Naive thymus-derived CD4-positive, alpha-beta T cell (primary cell): Measurements from ENCODE around the gene SP9. TPM values are rescaled to one million over a fixed set of nuclear protein-coding genes. Genes with fewer than 3 reads are reported as not detected.

Experiments used
- ATAC-seq: fragments of 150-1000 bp; cut with Tn5 transposase; 2 replicates; pipeline ENCODE4 v1.10.0; 2021; ENCODE audit warnings: mild to moderate bottlenecking, moderate library complexity
- CTCF ChIA-PET: fragments of 350-600 bp; sonication (Branson Sonifier 250); formaldehyde crosslinking; loops from one replicate; lab custom pipeline; 2021; ENCODE audit warnings: antibody characterized with exemption; lab: Charles Lee
- POLR2A ChIA-PET: fragments of 350-600 bp; sonication (Branson Sonifier 250); formaldehyde crosslinking; loops from one replicate; lab custom pipeline; 2021; ENCODE audit warnings: antibody characterized with exemption, inconsistent platforms; lab: Charles Lee
- DNase-seq, 9 donors: peaks; one replicate each; pipeline versions ENCODE4 v3.0.0 to v3.0.0-alpha.2; 2020 to 2022; ENCODE audit warnings: mixed read lengths in 1 of 9
- H3K27ac ChIP-seq: one replicate; pipeline ENCODE4 v1.7.0; 2013; ENCODE audit warnings: mild to moderate bottlenecking, low read depth, low read length, moderate library complexity
- H3K27me3 ChIP-seq, 2 donors: one replicate each; pipeline ENCODE4 v1.7.0; 2013; ENCODE audit warnings: low read length in 2 of 2, mild to moderate bottlenecking in 2 of 2, moderate library complexity in 2 of 2; ENCODE audit not compliant: control insufficient read depth in 2 of 2, insufficient read depth in 2 of 2
- H3K36me3 ChIP-seq, 3 experiments: 1 replicate in 2 of 3; 2 replicates in 1 of 3; pipeline ENCODE4 v1.7.0; 2013; ENCODE audit warnings: low read length in 3 of 3, mild to moderate bottlenecking in 3 of 3, moderate library complexity in 1 of 3; ENCODE audit not compliant: insufficient read depth in 3 of 3, control insufficient read depth in 2 of 3
- H3K4me1 ChIP-seq, 2 donors: one replicate each; pipeline ENCODE4 v1.7.0; 2013; ENCODE audit warnings: low read length in 2 of 2, mild to moderate bottlenecking in 2 of 2, moderate library complexity in 1 of 2; ENCODE audit not compliant: control insufficient read depth in 2 of 2, insufficient read depth in 2 of 2
- H3K4me3 ChIP-seq: 2 replicates; pipeline ENCODE4 v1.7.0; 2013; ENCODE audit warnings: mild to moderate bottlenecking, low read length
- H3K9me3 ChIP-seq, 3 experiments: 1 replicate in 2 of 3; 2 replicates in 1 of 3; pipeline ENCODE4 v1.7.0; 2013; ENCODE audit warnings: low read length in 3 of 3; ENCODE audit not compliant: control insufficient read depth in 2 of 3
- H3K27ac Mint-ChIP-seq, 9 donors: one replicate each; pipeline ENCODE4 v1.8.0; 2020 to 2022; ENCODE audit warnings: mixed read lengths in 9 of 9, mild to moderate bottlenecking in 8 of 9, moderate library complexity in 5 of 9, inconsistent platforms in 2 of 9
- H3K27me3 Mint-ChIP-seq, 5 donors: one replicate each; pipeline ENCODE4 v1.8.0; 2021 to 2022; ENCODE audit warnings: mixed read lengths in 5 of 5, mild to moderate bottlenecking in 1 of 5
- H3K36me3 Mint-ChIP-seq, 5 donors: one replicate each; pipeline ENCODE4 v1.8.0; 2020 to 2022; ENCODE audit warnings: mixed read lengths in 5 of 5, mild to moderate bottlenecking in 3 of 5, inconsistent platforms in 1 of 5
- H3K4me1 Mint-ChIP-seq, 7 donors: one replicate each; pipeline ENCODE4 v1.8.0; 2020 to 2022; ENCODE audit warnings: mixed read lengths in 7 of 7, mild to moderate bottlenecking in 3 of 7, inconsistent platforms in 1 of 7
- H3K4me3 Mint-ChIP-seq, 10 donors: one replicate each; pipeline ENCODE4 v1.8.0; 2020 to 2022; ENCODE audit warnings: mild to moderate bottlenecking in 10 of 10, mixed read lengths in 10 of 10, moderate library complexity in 6 of 10, inconsistent platforms in 2 of 10
- H3K9me3 Mint-ChIP-seq, 11 donors: one replicate each; pipeline ENCODE4 v1.8.0; 2020 to 2022; ENCODE audit warnings: mixed read lengths in 11 of 11, mild to moderate bottlenecking in 4 of 11, inconsistent platforms in 1 of 11, moderate library complexity in 1 of 11
- intact Hi-C, 2 donors: fragments of 100-400 bp; cut with micrococcal nuclease; formaldehyde crosslinking; loops; one replicate each; pipeline ENCODE4 v1.15.1; 2023
- polyA plus RNA-seq, 2 donors: library from polyadenylated mRNA; unstranded; fragments of 300-500 nt; fragmentation: Illumina TruSeq; gene quantifications; one replicate each; pipeline ENCODE4 v1.2.3, GENCODE V29; 2021
- total RNA-seq, 6 experiments: library from RNA in 5 of 6; stranded (reverse) in 5 of 6; gene quantifications; 1 replicate in 5 of 6; 2 replicates in 1 of 6; pipeline ENCODE4 v1.2.3 and lab custom pipeline; 2021 to 2026

Gene SP9
- total and polyA plus RNA-seq, 7 experiments from 2014 or later = not detected

DNA sequence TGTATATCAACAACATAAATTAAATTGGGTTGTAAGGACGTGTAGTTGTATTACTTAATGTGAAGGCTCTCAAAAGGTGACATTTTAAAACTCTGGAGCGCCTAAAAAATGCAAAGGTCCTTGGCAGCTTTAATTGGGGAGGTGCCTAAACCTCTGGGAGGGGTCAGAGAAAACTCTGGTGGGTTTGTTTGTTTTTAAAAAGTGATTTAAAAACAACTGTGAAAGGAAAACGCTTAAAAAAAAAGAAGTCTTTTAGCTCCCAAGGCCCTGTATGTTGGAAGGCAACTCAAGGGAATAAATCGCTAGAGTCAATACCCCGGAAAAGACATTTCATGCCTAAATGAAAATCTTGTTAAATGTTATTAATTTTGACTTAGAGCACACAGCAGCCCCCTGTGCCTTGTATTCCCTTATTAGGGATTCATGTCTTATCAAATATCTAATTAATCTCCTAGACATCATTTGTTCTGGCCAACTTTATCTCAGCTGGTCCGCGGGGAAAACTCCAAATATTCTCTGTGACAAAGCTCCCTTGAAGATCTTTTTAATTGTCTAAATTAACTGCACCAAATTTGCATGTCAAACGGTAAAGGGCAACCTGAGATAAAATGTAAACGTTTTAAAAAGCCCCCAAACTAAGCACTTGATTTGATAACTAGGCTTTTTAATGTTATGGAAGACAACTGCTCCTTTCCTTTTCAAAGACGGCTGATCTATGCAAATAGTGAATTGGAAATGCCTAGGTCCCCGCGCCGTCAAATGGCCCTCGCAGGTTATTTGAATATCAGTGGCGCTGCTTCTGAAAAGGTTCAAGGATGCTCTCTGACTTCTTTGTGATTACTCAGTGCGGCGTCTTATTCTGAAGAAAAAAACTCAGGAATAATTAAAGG, 4.2 kb downstream of the SP9 start:
- POLR2A ChIA-PET = interaction anchor here (0.7 kb wide), 2 partner anchors 645 to 1865 kb away, joined by 3 to 4 read pairs; no protein-coding TSS in a partner anchor
- CTCF ChIA-PET = interaction anchor here (0.6 to 1.4 kb wide), 2 partner anchors 17 to 455 kb away, joined by 3 to 4 read pairs; no protein-coding TSS in a partner anchor
- H3K4me1 ChIP-seq = peaks cover 39 to 49% of the 10 kb centered on the region in 2 donors
- peaks cover 0 to 22% (median 0%) of the 10 kb centered on the region in 11 donors for H3K9me3 Mint-ChIP-seq
- peak in 2 of 9 donors; percentile 5 to 10 for DNase-seq
- peaks cover 0 to 4% (median 0%) of the 10 kb centered on the region in 5 donors for H3K36me3 Mint-ChIP-seq
- H3K27me3 Mint-ChIP-seq = peaks cover 46 to 71% (median 67%) of the 10 kb centered on the region in 5 donors
- no peak overlapping the region for H3K4me3 ChIP-seq
- no peaks in the 10 kb centered on the region for H3K36me3 ChIP-seq
- H3K4me3 Mint-ChIP-seq = peak overlapping the region in 2 of 10 donors; percentile 19 to 34
- H3K27ac ChIP-seq = no peak overlapping the region
- no peaks in the 10 kb centered on the region for H3K9me3 ChIP-seq
- peaks cover 18 to 61% (median 44%) of the 10 kb centered on the region in 7 donors for H3K4me1 Mint-ChIP-seq
- peak overlapping the region in 3 of 9 donors; percentile 23 to 41 (median 24) for H3K27ac Mint-ChIP-seq
- ATAC-seq = no peak
- intact Hi-C loops = loop anchor here (5.0 to 10.0 kb wide), 4 partner anchors 1738 to 1826 kb away; partner anchors contain the start of genes EVX2 (in 1 of the 2), HOXD8 (in 1 of the 2) and HOXD9 (in 1 of the 2)
- peaks cover 62 to 74% of the 10 kb centered on the region in 2 donors for H3K27me3 ChIP-seq

GRCh38 chr2:174339561-174340399, 5.0 kb downstream of the SP9 start:
- DNase-seq (peak in 2 of 9 donors; percentile 11 to 22), ATAC-seq (no peak)
- peaks cover 0 to 16% (median 0%) of the 10 kb centered on the region in 11 donors for H3K9me3 Mint-ChIP-seq
- Histone ChIP-seq H3K9me3 (no peaks in the 10 kb centered on the region), H3K27ac (no peak overlapping the region), H3K4me3 (no peak overlapping the region), H3K36me3 (no peaks in the 10 kb centered on the region), H3K4me1 (peaks cover 34 to 48% of the 10 kb centered on the region in 2 donors), H3K27me3 (peaks cover 56 to 75% of the 10 kb centered on the region in 2 donors)
- peak overlapping the region in 5 of 10 donors; percentile 11 to 34 (median 19) for H3K4me3 Mint-ChIP-seq
- H3K27ac Mint-ChIP-seq = peak overlapping the region in 6 of 9 donors; percentile 6 to 62 (median 40)
- intact Hi-C loops = loop anchor here (2.0 to 10.0 kb wide), 13 partner anchors 91 to 1825 kb away; partner anchors contain the start of genes EVX2 (in 1 of the 2), HOXD8 (in 1 of the 2), HOXD9 (in 1 of the 2) and OLA1 (in 1 of the 2)
- CTCF ChIA-PET = interaction anchor here (1.3 to 5.5 kb wide), 5 partner anchors 28 to 1312 kb away, joined by 3 to 58 read pairs (median 4); no protein-coding TSS in a partner anchor
- H3K4me1 Mint-ChIP-seq = peaks cover 15 to 63% (median 47%) of the 10 kb centered on the region in 7 donors
- POLR2A ChIA-PET = no interaction called here
- peaks cover 0 to 4% (median 0%) of the 10 kb centered on the region in 5 donors for H3K36me3 Mint-ChIP-seq
- peaks cover 49 to 74% (median 69%) of the 10 kb centered on the region in 5 donors for H3K27me3 Mint-ChIP-seq

DNA sequence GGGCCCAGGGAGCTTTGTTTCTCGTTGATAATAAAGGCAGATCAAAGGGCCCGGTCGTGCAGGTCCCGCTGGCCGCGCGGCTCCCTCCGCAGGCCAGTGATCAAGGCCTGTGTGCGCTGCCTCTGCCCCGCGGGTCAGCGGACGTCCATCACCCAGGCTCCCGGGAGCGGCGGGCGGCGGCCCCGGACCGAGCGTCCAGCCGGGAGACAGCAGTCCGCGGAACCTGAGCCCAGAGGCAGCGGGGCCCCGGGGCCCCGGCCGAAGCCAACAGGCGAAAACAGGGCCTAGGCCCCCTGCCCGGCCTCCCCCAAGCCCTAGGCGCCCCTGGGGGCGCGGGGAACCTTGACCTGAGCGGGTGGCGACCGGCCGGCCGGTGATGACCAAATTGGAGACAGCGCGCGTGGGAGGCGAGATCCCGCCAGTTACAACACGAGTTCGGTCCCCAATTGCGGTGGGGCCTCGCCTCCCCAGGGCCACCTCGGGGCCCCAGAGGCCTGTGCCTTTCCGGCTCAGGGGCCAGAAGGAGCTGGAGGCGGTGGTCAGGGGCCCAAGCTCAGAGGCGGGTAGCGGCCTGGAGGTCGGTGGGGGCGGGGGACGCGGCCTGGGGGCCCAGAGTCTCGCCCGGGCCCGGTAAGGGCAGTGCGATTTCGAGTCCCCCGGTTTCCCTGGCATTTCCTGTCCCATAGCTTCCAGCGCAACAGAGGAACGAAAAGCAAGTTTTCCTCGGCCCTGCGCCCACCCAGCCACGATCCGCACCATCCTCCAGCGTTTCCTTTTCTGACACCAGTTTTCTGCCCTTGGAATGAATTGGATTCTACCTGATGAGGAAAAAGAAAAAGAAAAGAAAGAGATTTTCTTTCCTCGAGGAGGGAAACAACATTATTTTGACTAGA, 5.9 kb downstream of the SP9 start:
- Mint-ChIP-seq H3K36me3 (peaks cover 0 to 4% (median 0%) of the 10 kb centered on the region in 5 donors), H3K9me3 (peaks cover 0 to 11% (median 0%) of the 10 kb centered on the region in 11 donors), H3K4me1 (peaks cover 15 to 55% (median 40%) of the 10 kb centered on the region in 7 donors), H3K4me3 (peak overlapping the region in 5 of 10 donors; percentile 70 to 84 (median 76)), H3K27me3 (peaks cover 50 to 75% (median 70%) of the 10 kb centered on the region in 5 donors), H3K27ac (peak overlapping the region in 6 of 9 donors; percentile 31 to 93 (median 60))
- ATAC-seq (no peak), DNase-seq (peak in 2 of 9 donors; percentile 10 to 31)
- Histone ChIP-seq H3K4me1 (peaks cover 25 to 40% of the 10 kb centered on the region in 2 donors), H3K4me3 (no peak overlapping the region), H3K36me3 (no peaks in the 10 kb centered on the region), H3K9me3 (no peaks in the 10 kb centered on the region), H3K27me3 (peaks cover 48 to 68% of the 10 kb centered on the region in 2 donors), H3K27ac (no peak overlapping the region)
- intact Hi-C loops = loop anchor here (1.0 to 10.0 kb wide), 18 partner anchors 8 to 1536 kb away; partner anchors contain the start of genes OLA1 (in 1 of the 2) and SP3 (in 1 of the 2)
- POLR2A ChIA-PET = interaction anchor here (1.1 to 1.4 kb wide), 2 partner anchors 54 to 938 kb away, joined by 4 read pairs; partner anchors contain the start of gene SCRN3
- CTCF ChIA-PET = interaction anchor here (0.7 to 5.5 kb wide), 11 partner anchors 10 to 1313 kb away, joined by 3 to 58 read pairs (median 5); no protein-coding TSS in a partner anchor

- DNase-seq (peak; percentile 78 to 90 (median 86)), ATAC-seq (peak; percentile 87)
- no peak overlapping the region for H3K27ac ChIP-seq
- intact Hi-C loops = loop anchor here (1.0 to 10.0 kb wide), 18 partner anchors 9 to 1537 kb away; partner anchors contain the start of genes OLA1 (in 1 of the 2) and SP3 (in 1 of the 2)
- H3K9me3 ChIP-seq = no peaks in the 10 kb centered on the region
- Mint-ChIP-seq H3K9me3 (peaks cover 0 to 11% (median 0%) of the 10 kb centered on the region in 11 donors), H3K36me3 (peaks cover 0 to 4% (median 0%) of the 10 kb centered on the region in 5 donors), H3K27me3 (peaks cover 49 to 78% (median 71%) of the 10 kb centered on the region in 5 donors), H3K4me1 (peaks cover 15 to 53% (median 39%) of the 10 kb centered on the region in 7 donors), H3K27ac (peak overlapping the region in 8 of 9 donors; percentile 73 to 93 (median 87)), H3K4me3 (peak overlapping the region; percentile 66 to 86 (median 79))
- CTCF ChIA-PET = interaction anchor here (0.7 to 5.5 kb wide), 11 partner anchors 11 to 1314 kb away, joined by 3 to 58 read pairs (median 5); no protein-coding TSS in a partner anchor
- peaks cover 22 to 32% of the 10 kb centered on the region in 2 donors for H3K4me1 ChIP-seq
- POLR2A ChIA-PET = interaction anchor here (0.7 to 1.4 kb wide), 3 partner anchors 52 to 939 kb away, joined by 4 read pairs; partner anchors contain the start of gene SCRN3
- no peaks in the 10 kb centered on the region for H3K36me3 ChIP-seq
- no peak overlapping the region for H3K4me3 ChIP-seq
- peaks cover 47 to 64% of the 10 kb centered on the region in 2 donors for H3K27me3 ChIP-seq
Measured at GRCh38 chr2:174341293-174341994, 6.7 kb downstream of the SP9 start.
